HG02642 (cell line): ENCODE measurements around the gene OBI1.

Source experiments
- ATAC-seq: cut with Tn5 transposase; IDR thresholded peaks from one replicate; pipeline ENCODE4 v1.9.1; 2021; ENCODE audit warnings: mild to moderate bottlenecking; ENCODE audit not compliant: unreplicated experiment, poor library complexity

The OBI1 gene

GRCh38 chr13:78593129-78593528 is 65.8 kb downstream of the OBI1 start:
- no peak for ATAC-seq

- ATAC-seq = no peak
Observed at GRCh38 chr13:78592584-78592983, 66.4 kb downstream of the OBI1 start.

- no peak for ATAC-seq
Observed at GRCh38 chr13:78589206-78589605, 69.7 kb downstream of the OBI1 start.

GRCh38 chr13:78587395-78587794 is 71.6 kb downstream of the OBI1 start:
- ATAC-seq = no peak

- ATAC-seq = no peak
Observed at GRCh38 chr13:78586706-78587105, 72.2 kb downstream of the OBI1 start.

GRCh38 chr13:78576261-78576660 is 82.7 kb downstream of the OBI1 start:
- ATAC-seq = no peak

GRCh38 chr13:78572459-78572858 is 86.5 kb downstream of the OBI1 start:
- no peak for ATAC-seq

- no peak for ATAC-seq
Observed at GRCh38 chr13:78569029-78569428, 89.9 kb downstream of the OBI1 start.

- ATAC-seq = no peak
Observed at GRCh38 chr13:78566631-78567030, 92.3 kb downstream of the OBI1 start.
